K562 (cell line): Measurements from ENCODE around the gene MBNL1. TPM values are rescaled to one million over a fixed set of nuclear protein-coding genes. Genes with fewer than 3 reads are reported as not detected.

ENCODE experiments used
- CREBBP ChIP-seq: IDR thresholded peaks from one replicate; pipeline ENCODE4 v1.6.1; 2012; ENCODE audit warnings: low read depth, mild to moderate bottlenecking, control low read depth, inconsistent platforms, low read length
- ELF1 ChIP-seq: fragments of 200-800 bp; sonication (Bioruptor generic); IDR thresholded peaks from 2 replicates; pipeline ENCODE4 v1.6.1; 2016; ENCODE audit warnings: missing genetic modification characterization, missing compliant biosample characterization
- ELF2 ChIP-seq: fragments of 250-450 bp; sonication (Bioruptor Pico); IDR thresholded peaks from 2 replicates; pipeline ENCODE4 v1.5.0; 2021; ENCODE audit warnings: mild to moderate bottlenecking
- ESRRB ChIP-seq: fragments of 250-450 bp; sonication (Bioruptor Pico); IDR thresholded peaks from 2 replicates; pipeline ENCODE4 v1.5.0; 2020; ENCODE audit warnings: mild to moderate bottlenecking, moderate library complexity, borderline replicate concordance
- HLTF ChIP-seq: fragments of 450-650 bp; IDR thresholded peaks from 2 replicates; pipeline ENCODE4 v1.6.1; 2016
- IFI16 ChIP-seq: fragments of 250-450 bp; sonication (Bioruptor Pico); IDR thresholded peaks from 2 replicates; pipeline ENCODE4 v2.1.2; 2022; ENCODE audit warnings: mild to moderate bottlenecking, inconsistent platforms
- NFIC ChIP-seq: fragments of 450-650 bp; IDR thresholded peaks from 2 replicates; pipeline ENCODE4 v1.6.1; 2017; ENCODE audit warnings: mild to moderate bottlenecking, inconsistent platforms
- SMARCB1 ChIP-seq: IDR thresholded peaks from 2 replicates; pipeline ENCODE4 v1.6.1; 2011; ENCODE audit warnings: improper control_type of control experiment, low read depth; ENCODE audit not compliant: insufficient read length
- TRIM24 ChIP-seq, 2 experiments: fragments of 450-650 bp; IDR thresholded peaks; 2 replicates each; pipeline ENCODE4 v1.6.1; 2016
- USF1 ChIP-seq: sonication (generic); formaldehyde crosslinking; IDR thresholded peaks from 2 replicates; pipeline ENCODE4 v1.9.0; 2022; ENCODE audit warnings: mild to moderate bottlenecking, missing genetic modification reagents
- YY1 ChIP-seq, 3 experiments: IDR thresholded peaks; 2 replicates each; pipeline ENCODE4 v1.6.1; 2011; ENCODE audit warnings: low read length in 2 of 3, mild to moderate bottlenecking in 2 of 3, moderate library complexity in 2 of 3, borderline replicate concordance in 1 of 3, control low read depth in 1 of 3, low read depth in 1 of 3; ENCODE audit not compliant: insufficient read depth in 3 of 3, insufficient replicate concordance in 2 of 3, control insufficient read depth in 1 of 3, insufficient read length in 1 of 3; ENCODE audit errors: extremely low read depth in 1 of 3
- ZBTB7A ChIP-seq: IDR thresholded peaks from 2 replicates; pipeline ENCODE4 v1.6.1; 2011; ENCODE audit warnings: low read depth, mild to moderate bottlenecking, low read length, moderate library complexity, borderline replicate concordance; ENCODE audit not compliant: control insufficient read depth
- ZNF384 ChIP-seq: IDR thresholded peaks from 2 replicates; pipeline ENCODE4 v1.6.1; 2012; ENCODE audit warnings: low read depth, low read length, improper control_type of control experiment
- ZNF583 ChIP-seq: fragments of 250-450 bp; sonication (Bioruptor Pico); IDR thresholded peaks from 2 replicates; pipeline ENCODE4 v1.4.0; 2020
- polyA plus RNA-seq, 8 experiments: library from polyadenylated mRNA; depleted of rRNA in 4 of 8; stranded (reverse) in 5 of 8; unstranded in 3 of 8; fragments of >200 nt; fragmentation: Nextera tagmentation in 2 of 8; fragmentation: Illumina TruSeq in 1 of 8; extraction: Ambion mirVana in 2 of 8; extraction: Trizol in 1 of 8; gene quantifications; 2 replicates each; pipeline versions ENCODE4 v1.2.1 to v1.2.3, GENCODE V29; 2011 to 2014; ENCODE audit warnings: inconsistent platforms in 1 of 8, missing spikeins in 1 of 8
- total RNA-seq, 7 experiments: library from RNA; depleted of rRNA in 6 of 7; stranded (reverse); fragments of >200 nt in 6 of 7; fragmentation: Illumina TruSeq in 2 of 7; extraction: Trizol in 2 of 7; gene quantifications; 2 replicates each; pipeline versions ENCODE4 v1.2.1 to v1.2.3, GENCODE V29; 2011 to 2021; ENCODE audit warnings: low replicate concordance in 1 of 7
- TF ChIP-seq, protein P1 (sequence below): fragments of 450-650 bp; IDR thresholded peaks from 2 replicates; pipeline ENCODE4 v1.6.1; 2016; ENCODE audit warnings: low read depth
- TF ChIP-seq, protein P2 (sequence below): fragments of 450-650 bp; formaldehyde crosslinking; IDR thresholded peaks from 2 replicates; pipeline ENCODE4 v1.4.0; 2020; ENCODE audit warnings: mild to moderate bottlenecking, moderate library complexity

Gene MBNL1
- total and polyA plus RNA-seq, 9 of the 15 experiments (the other 6 are each of a cell fraction or from before 2014, with no cell fraction given) = 70.3 to 243 (median 220) TPM

GRCh38 chr3:152330559-152330958 lies 61.8 kb downstream of the MBNL1 start (continued):
- peak; percentile 46 for TF ChIP-seq SMARCB1
- TF ChIP-seq ZBTB7A = no peak
- TF ChIP-seq YY1 (IDR thresholded peaks at IDR 0.05; ENCODE audit: borderline replicate concordance in 1 of 3, control insufficient read depth in 1 of 3, extremely low read depth in 1 of 3, insufficient read depth in 3 of 3, insufficient read length in 1 of 3, insufficient replicate concordance in 2 of 3, low read depth in 1 of 3, low read length in 2 of 3) = no peak
- no peak for TF ChIP-seq USF1 (CRISPR knock-in tag)
- TF ChIP-seq ELF2 = no peak
- no peak for TF ChIP-seq CREBBP
- peak in 1 of 2 experiments; percentile 7; a peak in 2 of 4 replicates for TF ChIP-seq TRIM24 (IDR thresholded peaks at IDR 0.05)
- no peak for TF ChIP-seq ELF1 (tag)
- no peak for TF ChIP-seq ESRRB (CRISPR knock-in tag)
- no peak for TF ChIP-seq ZNF583
- TF ChIP-seq, protein P1, sequence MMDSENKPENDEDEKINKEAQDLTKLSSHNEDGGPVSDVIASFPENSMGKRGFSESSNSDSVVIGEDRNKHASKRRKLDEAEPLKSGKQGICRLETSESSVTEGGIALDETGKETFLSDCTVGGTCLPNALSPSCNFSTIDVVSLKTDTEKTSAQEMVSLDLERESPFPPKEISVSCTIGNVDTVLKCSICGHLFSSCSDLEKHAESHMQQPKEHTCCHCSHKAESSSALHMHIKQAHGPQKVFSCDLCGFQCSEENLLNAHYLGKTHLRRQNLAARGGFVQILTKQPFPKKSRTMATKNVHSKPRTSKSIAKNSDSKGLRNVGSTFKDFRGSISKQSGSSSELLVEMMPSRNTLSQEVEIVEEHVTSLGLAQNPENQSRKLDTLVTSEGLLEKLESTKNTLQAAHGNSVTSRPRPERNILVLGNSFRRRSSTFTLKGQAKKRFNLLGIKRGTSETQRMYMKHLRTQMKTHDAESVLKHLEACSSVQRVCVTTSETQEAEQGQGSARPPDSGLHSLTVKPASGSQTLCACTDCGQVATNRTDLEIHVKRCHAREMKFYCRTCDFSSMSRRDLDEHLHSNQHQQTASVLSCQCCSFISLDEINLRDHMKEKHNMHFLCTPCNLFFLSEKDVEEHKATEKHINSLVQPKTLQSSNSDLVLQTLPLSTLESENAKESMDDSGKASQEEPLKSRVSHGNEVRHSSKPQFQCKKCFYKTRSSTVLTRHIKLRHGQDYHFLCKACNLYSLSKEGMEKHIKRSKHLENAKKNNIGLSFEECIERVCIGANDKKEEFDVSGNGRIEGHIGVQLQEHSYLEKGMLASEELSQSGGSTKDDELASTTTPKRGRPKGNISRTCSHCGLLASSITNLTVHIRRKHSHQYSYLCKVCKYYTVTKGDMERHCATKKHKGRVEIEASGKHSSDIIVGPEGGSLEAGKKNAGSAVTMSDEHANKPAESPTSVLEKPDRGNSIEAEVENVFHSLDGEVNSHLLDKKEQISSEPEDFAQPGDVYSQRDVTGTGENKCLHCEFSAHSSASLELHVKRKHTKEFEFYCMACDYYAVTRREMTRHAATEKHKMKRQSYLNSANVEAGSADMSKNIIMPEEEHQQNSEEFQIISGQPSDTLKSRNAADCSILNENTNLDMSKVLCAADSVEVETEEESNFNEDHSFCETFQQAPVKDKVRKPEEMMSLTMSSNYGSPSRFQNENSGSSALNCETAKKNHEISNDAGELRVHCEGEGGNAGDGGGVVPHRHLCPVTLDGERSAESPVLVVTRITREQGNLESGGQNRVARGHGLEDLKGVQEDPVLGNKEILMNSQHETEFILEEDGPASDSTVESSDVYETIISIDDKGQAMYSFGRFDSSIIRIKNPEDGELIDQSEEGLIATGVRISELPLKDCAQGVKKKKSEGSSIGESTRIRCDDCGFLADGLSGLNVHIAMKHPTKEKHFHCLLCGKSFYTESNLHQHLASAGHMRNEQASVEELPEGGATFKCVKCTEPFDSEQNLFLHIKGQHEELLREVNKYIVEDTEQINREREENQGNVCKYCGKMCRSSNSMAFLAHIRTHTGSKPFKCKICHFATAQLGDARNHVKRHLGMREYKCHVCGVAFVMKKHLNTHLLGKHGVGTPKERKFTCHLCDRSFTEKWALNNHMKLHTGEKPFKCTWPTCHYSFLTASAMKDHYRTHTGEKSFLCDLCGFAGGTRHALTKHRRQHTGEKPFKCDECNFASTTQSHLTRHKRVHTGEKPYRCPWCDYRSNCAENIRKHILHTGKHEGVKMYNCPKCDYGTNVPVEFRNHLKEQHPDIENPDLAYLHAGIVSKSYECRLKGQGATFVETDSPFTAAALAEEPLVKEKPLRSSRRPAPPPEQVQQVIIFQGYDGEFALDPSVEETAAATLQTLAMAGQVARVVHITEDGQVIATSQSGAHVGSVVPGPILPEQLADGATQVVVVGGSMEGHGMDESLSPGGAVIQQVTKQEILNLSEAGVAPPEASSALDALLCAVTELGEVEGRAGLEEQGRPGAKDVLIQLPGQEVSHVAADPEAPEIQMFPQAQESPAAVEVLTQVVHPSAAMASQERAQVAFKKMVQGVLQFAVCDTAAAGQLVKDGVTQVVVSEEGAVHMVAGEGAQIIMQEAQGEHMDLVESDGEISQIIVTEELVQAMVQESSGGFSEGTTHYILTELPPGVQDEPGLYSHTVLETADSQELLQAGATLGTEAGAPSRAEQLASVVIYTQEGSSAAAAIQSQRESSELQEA = no peak
- TF ChIP-seq NFIC = no peak
- TF ChIP-seq, protein P2, sequence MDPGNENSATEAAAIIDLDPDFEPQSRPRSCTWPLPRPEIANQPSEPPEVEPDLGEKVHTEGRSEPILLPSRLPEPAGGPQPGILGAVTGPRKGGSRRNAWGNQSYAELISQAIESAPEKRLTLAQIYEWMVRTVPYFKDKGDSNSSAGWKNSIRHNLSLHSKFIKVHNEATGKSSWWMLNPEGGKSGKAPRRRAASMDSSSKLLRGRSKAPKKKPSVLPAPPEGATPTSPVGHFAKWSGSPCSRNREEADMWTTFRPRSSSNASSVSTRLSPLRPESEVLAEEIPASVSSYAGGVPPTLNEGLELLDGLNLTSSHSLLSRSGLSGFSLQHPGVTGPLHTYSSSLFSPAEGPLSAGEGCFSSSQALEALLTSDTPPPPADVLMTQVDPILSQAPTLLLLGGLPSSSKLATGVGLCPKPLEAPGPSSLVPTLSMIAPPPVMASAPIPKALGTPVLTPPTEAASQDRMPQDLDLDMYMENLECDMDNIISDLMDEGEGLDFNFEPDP (CRISPR knock-in tag) = no peak
- TF ChIP-seq IFI16 = no peak
- TF ChIP-seq ZNF384 = no peak
- no peak for TF ChIP-seq HLTF
